Measurements from ENCODE around the gene SKAP1. TPM values are rescaled to one million over a fixed set of nuclear protein-coding genes. Genes with fewer than 3 reads are reported as not detected.

SKAP1 gene
- total RNA-seq, 4 donors from 2014 or later = 1.1 to 12.1 (median 1.8) TPM; not detected in 1

DNA sequence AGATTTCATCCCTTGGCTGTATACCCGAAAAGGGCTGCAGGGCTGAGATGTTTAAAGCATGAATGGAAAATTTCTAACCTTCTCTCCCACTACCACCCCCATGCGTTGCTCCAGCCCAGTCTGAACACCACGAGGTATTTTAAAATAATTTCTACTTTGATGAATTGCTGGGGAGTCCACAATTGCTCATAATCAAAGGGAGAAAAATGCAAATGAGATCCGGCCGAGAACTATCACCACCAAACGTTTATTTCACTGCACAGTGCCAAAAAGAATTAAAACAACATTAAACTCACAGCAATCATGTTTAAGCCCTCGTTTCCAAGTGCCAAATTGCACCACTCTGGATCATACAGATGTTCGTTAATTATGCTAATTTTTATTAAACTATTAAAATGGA lies 285.8 kb downstream of the SKAP1 start:
- TF ChIP-seq CTCF (IDR thresholded peaks at IDR 0.05) = no peak
- no peak for TF ChIP-seq POLR2A (IDR thresholded peaks at IDR 0.05)
- TF ChIP-seq POLR2AphosphoS5 (IDR thresholded peaks at IDR 0.05) = no peak
- TF ChIP-seq EP300 (IDR thresholded peaks at IDR 0.05) = no peak
- 24 to 25% methylated on average over 5 to 8 of the region's 8 CpGs for WGBS, 2 donors (ENCODE audit: low coverage in 1 of 2)

DNA sequence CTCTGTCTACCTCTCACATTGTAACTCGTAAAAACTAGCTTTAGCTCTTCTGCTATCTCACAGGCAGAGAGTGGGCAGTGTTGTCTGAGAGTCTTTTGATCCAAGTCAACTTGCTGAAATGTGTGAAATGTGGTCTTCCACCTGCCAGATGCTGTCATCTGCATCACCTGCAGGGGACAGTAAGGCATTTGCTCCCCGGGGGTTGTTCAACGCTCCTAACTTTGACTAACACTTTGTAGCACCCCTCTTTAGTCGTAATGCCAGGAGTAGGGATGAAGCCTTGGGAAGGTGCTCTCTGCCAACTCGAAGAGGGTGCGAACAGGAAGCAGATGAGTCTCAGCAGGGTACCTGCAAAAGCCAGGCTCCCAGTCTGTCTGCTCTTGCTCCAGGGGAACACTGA lies 286.4 kb downstream of the SKAP1 start:
- Histone ChIP-seq H3K27me3 (peaks cover 66% of the 10 kb centered on the region), H3K27ac (no peak overlapping the region), H3K4me1 (no peaks in the 10 kb centered on the region), H3K36me3 (no peaks in the 10 kb centered on the region), H3K4me3 (no peak overlapping the region), H3K9me3 (no peaks in the 10 kb centered on the region)
- no peak for ATAC-seq
- 21% methylated on average over 1 of the region's 6 CpGs; no CpG with 5 or more reads in 1 of the 2 donors for WGBS, 2 donors (ENCODE audit: low coverage in 1 of 2)
- no peak for TF ChIP-seq CTCF (IDR thresholded peaks at IDR 0.05)
- TF ChIP-seq POLR2AphosphoS5 (IDR thresholded peaks at IDR 0.05) = no peak
- no peak for TF ChIP-seq EP300 (IDR thresholded peaks at IDR 0.05)
- no peak for TF ChIP-seq POLR2A (IDR thresholded peaks at IDR 0.05)

More for the DNA sequence above, 285.8 kb downstream of the SKAP1 start:
- no peak for ATAC-seq
- no peaks in the 10 kb centered on the region for H3K4me1 ChIP-seq
- no peaks in the 10 kb centered on the region for H3K9me3 ChIP-seq
- no peak overlapping the region for H3K27ac ChIP-seq
- H3K36me3 ChIP-seq = no peaks in the 10 kb centered on the region
- no peak overlapping the region for H3K4me3 ChIP-seq
- peaks cover 72% of the 10 kb centered on the region for H3K27me3 ChIP-seq

DNA sequence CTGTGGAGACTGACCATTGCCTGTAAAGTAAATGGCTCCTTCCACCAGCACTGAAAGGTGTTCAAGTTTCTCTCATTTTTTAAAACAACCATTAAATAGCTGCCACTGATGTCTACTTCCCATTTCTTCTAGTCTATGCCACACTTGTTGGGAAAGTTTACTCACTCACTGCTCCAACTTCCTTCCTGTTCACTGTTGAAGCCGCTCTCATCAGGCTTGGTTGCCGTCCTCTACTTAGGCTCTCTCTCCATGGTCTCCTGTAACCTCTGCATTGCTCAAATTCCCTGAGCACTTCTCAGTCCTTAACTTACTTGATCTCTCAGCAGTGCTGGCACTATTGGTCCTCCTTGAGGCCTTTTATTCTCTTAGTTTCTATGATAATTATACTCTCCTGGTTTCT lies 290.1 kb downstream of the SKAP1 start:
- no peak for TF ChIP-seq POLR2AphosphoS5 (IDR thresholded peaks at IDR 0.05)
- no peak for TF ChIP-seq EP300 (IDR thresholded peaks at IDR 0.05)
- no peak for TF ChIP-seq POLR2A (IDR thresholded peaks at IDR 0.05)
- no peak for TF ChIP-seq CTCF (IDR thresholded peaks at IDR 0.05)
- no peak overlapping the region for H3K27ac ChIP-seq
- peaks cover 32% of the 10 kb centered on the region for H3K27me3 ChIP-seq
- no peaks in the 10 kb centered on the region for H3K4me1 ChIP-seq
- H3K36me3 ChIP-seq = no peaks in the 10 kb centered on the region
- H3K9me3 ChIP-seq = no peaks in the 10 kb centered on the region
- WGBS, 2 donors (ENCODE audit: low coverage in 1 of 2) = 40 to 43% methylated on average over 2 of the region's 2 CpGs
- H3K4me3 ChIP-seq = no peak overlapping the region
- ATAC-seq = no peak

DNA sequence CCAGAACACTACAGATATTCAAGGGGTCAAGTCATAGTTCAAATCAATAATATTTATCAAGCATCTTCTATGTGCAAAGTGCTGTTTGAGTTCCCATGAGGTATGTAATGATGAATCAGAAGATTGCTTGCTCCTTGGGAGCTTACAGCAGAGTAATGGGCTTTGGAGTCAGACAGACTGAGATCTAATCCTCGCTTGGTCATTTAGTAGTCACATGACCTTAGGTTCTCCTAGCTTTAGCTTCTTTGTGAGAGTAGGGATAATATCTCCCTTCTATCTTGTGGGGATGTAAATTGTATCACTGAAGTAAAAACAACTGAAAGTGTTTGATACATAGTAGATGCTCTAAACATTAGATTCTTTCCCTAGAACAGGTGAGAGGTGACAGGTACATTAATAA lies 292.4 kb downstream of the SKAP1 start:
- ATAC-seq = no peak
- Histone ChIP-seq H3K4me1 (no peaks in the 10 kb centered on the region), H3K4me3 (no peak overlapping the region), H3K27ac (no peak overlapping the region), H3K9me3 (no peaks in the 10 kb centered on the region), H3K36me3 (no peaks in the 10 kb centered on the region), H3K27me3 (peaks cover 10% of the 10 kb centered on the region)
- 40 to 57% methylated on average over 1 of the region's 1 CpG for WGBS, 2 donors (ENCODE audit: low coverage in 1 of 2)
- TF ChIP-seq POLR2A (IDR thresholded peaks at IDR 0.05) (no peak), POLR2AphosphoS5 (IDR thresholded peaks at IDR 0.05) (no peak), EP300 (IDR thresholded peaks at IDR 0.05) (no peak), CTCF (IDR thresholded peaks at IDR 0.05) (no peak)

- Histone ChIP-seq H3K4me3 (no peak overlapping the region), H3K36me3 (no peaks in the 10 kb centered on the region), H3K9me3 (no peaks in the 10 kb centered on the region), H3K27me3 (no peaks in the 10 kb centered on the region), H3K4me1 (peaks cover 0 to 7% (median 0%) of the 10 kb centered on the region in 3 donors), H3K27ac (no peak overlapping the region)
- TF ChIP-seq EP300 (IDR thresholded peaks at IDR 0.05) (no peak), CTCF (IDR thresholded peaks at IDR 0.05) (no peak), POLR2AphosphoS5 (IDR thresholded peaks at IDR 0.05) (no peak), POLR2A (IDR thresholded peaks at IDR 0.05) (no peak)
- no peak for ATAC-seq
- WGBS, 2 donors (ENCODE audit: low coverage in 1 of 2) = no CpG with 5 or more reads among the region's 3 CpGs
Measured at GRCh38 chr17:48134912-48135480, 295.0 kb downstream of the SKAP1 start.

Measured in gastroesophageal sphincter (tissue), 4 donors.